ENCODE data around the gene HPS1. TPM values are rescaled to one million over a fixed set of nuclear protein-coding genes. Genes with fewer than 3 reads are reported as not detected.

Gene HPS1
- total RNA-seq, 2 donors from 2014 or later, result 40.0 to 53.7 TPM

DNA sequence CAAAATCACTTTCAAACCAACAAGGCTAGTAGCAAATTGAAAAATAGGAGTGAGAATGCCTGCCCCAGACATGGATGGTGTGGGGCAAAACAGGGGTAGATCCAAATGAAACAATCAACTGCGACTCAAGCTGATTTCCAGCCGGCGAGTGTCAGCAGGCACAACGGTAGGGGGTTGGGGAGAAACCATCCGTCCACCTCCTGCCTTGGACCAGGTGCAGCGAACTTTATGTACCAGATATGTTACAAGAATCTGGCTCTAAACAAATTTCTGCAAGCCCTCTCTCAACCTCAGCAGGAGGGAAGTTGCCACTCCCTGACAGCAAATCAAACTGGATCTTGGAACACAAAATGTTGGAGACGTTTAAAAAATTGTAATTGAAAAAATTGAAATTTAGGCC is 76.9 kb downstream of the HPS1 start:
- no peak overlapping the region for H3K27ac ChIP-seq
- intact Hi-C loops (cut with DNase I), result no loop called here
- no peaks in the 10 kb centered on the region for H3K9me3 ChIP-seq
- DNase-seq (no peak), ATAC-seq (no peak)
- WGBS, 2 donors, result 64 to 85% methylated on average over 7 of the region's 7 CpGs
- TF ChIP-seq, protein P1, sequence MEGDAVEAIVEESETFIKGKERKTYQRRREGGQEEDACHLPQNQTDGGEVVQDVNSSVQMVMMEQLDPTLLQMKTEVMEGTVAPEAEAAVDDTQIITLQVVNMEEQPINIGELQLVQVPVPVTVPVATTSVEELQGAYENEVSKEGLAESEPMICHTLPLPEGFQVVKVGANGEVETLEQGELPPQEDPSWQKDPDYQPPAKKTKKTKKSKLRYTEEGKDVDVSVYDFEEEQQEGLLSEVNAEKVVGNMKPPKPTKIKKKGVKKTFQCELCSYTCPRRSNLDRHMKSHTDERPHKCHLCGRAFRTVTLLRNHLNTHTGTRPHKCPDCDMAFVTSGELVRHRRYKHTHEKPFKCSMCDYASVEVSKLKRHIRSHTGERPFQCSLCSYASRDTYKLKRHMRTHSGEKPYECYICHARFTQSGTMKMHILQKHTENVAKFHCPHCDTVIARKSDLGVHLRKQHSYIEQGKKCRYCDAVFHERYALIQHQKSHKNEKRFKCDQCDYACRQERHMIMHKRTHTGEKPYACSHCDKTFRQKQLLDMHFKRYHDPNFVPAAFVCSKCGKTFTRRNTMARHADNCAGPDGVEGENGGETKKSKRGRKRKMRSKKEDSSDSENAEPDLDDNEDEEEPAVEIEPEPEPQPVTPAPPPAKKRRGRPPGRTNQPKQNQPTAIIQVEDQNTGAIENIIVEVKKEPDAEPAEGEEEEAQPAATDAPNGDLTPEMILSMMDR (IDR thresholded peaks at IDR 0.05), result no peak
- no peak for TF ChIP-seq POLR2A (IDR thresholded peaks at IDR 0.05)
- no peak overlapping the region for H3K4me3 ChIP-seq
- H3K36me3 ChIP-seq (replicated peaks in 1 of 2; ENCODE audit: insufficient read depth in 1 of 2, low read depth in 2 of 2), result no peaks in the 10 kb centered on the region
- H3K27me3 ChIP-seq, result no peaks in the 10 kb centered on the region
- no peaks in the 10 kb centered on the region for H3K4me1 ChIP-seq

DNA sequence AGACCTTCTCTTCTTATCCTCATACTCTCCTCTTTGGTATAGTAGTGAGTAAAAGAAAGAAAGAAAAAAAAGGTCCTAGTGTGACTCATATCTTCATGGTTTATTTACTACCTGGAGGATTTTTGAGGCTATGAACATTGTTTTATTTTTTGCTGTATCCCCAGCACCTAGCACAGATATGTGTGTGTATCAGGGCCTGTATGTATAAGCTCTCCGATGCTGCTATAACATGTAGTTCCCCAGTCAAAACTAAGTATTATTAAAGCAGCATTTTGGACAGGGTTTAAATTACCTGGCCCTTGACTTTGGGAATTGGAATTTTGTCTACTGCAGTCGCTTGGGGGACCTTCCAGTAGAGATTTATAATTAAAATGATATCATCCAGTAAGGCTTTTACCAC is 78.1 kb downstream of the HPS1 start:
- ATAC-seq (no peak), DNase-seq (no peak)
- Histone ChIP-seq H3K27me3 (no peaks in the 10 kb centered on the region), H3K9me3 (no peaks in the 10 kb centered on the region), H3K4me1 (no peaks in the 10 kb centered on the region), H3K27ac (no peak overlapping the region), H3K4me3 (no peak overlapping the region), H3K36me3 (replicated peaks in 1 of 2; ENCODE audit: insufficient read depth in 1 of 2, low read depth in 2 of 2) (no peaks in the 10 kb centered on the region)
- WGBS, 2 donors, result 83 to 93% methylated on average over 2 of the region's 2 CpGs
- intact Hi-C loops (cut with DNase I), result no loop called here
- TF ChIP-seq POLR2A (IDR thresholded peaks at IDR 0.05), result no peak
- TF ChIP-seq, protein P1 (IDR thresholded peaks at IDR 0.05), result no peak

DNA sequence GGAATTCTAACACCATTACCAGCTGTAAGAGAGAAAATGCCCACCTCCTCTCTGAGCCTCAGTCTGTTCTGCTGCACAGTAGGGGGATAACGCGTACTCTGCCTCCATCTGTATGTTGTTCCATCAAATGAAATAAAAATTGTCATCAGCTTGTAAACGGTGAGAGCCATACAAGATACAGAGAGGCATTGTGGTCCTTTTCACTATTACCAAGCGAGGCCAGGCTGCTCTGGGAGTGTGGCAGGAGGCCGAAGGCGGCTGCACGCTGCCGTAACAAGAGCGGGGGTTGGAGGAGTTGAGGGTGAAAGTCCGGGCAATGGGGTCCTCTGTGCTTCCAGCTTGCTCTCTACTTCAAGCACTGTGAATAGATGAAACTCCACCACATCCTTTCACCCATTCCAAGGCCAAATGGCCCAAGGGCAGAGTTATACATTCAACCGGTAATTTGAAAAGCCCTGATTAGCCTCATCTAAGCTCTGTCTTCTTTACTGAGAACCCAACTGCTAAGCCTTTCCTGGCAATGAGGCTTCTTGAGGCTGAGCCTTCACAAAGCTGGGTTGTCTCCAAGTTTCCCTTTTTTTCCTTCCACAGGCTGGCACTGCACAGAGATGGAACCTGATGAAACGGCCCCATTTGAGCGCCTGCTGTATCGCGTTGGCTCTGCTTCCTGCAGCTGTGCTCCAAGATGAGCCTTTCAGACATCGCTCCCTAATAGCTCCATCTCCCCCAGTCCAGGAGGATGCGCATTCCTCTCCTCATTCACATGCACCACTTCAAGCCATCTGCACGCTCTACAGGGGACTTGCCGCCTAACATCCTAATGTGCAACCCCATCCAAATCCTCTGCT is 78.9 kb downstream of the HPS1 start:
- H3K27me3 ChIP-seq, result no peaks in the 10 kb centered on the region
- H3K9me3 ChIP-seq, result no peaks in the 10 kb centered on the region
- ATAC-seq (no peak), DNase-seq (no peak)
- intact Hi-C loops (cut with DNase I), result no loop called here
- H3K36me3 ChIP-seq (replicated peaks in 1 of 2; ENCODE audit: insufficient read depth in 1 of 2, low read depth in 2 of 2), result no peaks in the 10 kb centered on the region
- 83 to 84% methylated on average over 19 of the region's 19 CpGs for WGBS, 2 donors
- H3K4me1 ChIP-seq, result no peaks in the 10 kb centered on the region
- H3K27ac ChIP-seq, result no peak overlapping the region
- TF ChIP-seq POLR2A (IDR thresholded peaks at IDR 0.05), result no peak
- TF ChIP-seq, protein P1 (IDR thresholded peaks at IDR 0.05), result no peak
- no peak overlapping the region for H3K4me3 ChIP-seq

MicroRNA genes within 50 kb of the gene (microRNA counts, 767-probe panel; counts per million panel counts)
- 0 to 736 counts per million in 2 donors for microRNA hsa-miR-1287

Small RNAs within 50 kb of the gene (microRNA-seq; reads per million reads assigned to microRNA genes)
- 23.3 to 30.3 reads per million in 2 donors for gene MIR1287 (ENCODE audit: borderline number of aligned reads in 2 of 2, borderline replicate concordance in 2 of 2)
- 0 to 1.4 reads per million in 2 donors for gene MIR4685 (ENCODE audit: borderline number of aligned reads in 2 of 2, borderline replicate concordance in 2 of 2)

Small RNAs within 50 kb of the gene (small RNA-seq; reads per million reads assigned to genes)
- gene MIR4685, result not detected

Other genes starting within 250 kb of the HPS1 start
- gene LOXL4, start 178.7 kb downstream of the HPS1 start, total RNA-seq, result 10 to 100 TPM in 1 of 2 donors, 1 to 10 TPM in 1; 8.9 to 10.6 TPM
- 1 to 10 TPM; 4.9 to 8.6 TPM for gene PYROXD2, start 31.8 kb downstream of the HPS1 start, total RNA-seq